ENCODE measurements around the gene SPINT1. TPM values are rescaled to one million over a fixed set of nuclear protein-coding genes. Genes with fewer than 3 reads are reported as not detected.

SPINT1 gene
- total RNA-seq, 1 donor from 2014 or later = 0.87 TPM

DNA sequence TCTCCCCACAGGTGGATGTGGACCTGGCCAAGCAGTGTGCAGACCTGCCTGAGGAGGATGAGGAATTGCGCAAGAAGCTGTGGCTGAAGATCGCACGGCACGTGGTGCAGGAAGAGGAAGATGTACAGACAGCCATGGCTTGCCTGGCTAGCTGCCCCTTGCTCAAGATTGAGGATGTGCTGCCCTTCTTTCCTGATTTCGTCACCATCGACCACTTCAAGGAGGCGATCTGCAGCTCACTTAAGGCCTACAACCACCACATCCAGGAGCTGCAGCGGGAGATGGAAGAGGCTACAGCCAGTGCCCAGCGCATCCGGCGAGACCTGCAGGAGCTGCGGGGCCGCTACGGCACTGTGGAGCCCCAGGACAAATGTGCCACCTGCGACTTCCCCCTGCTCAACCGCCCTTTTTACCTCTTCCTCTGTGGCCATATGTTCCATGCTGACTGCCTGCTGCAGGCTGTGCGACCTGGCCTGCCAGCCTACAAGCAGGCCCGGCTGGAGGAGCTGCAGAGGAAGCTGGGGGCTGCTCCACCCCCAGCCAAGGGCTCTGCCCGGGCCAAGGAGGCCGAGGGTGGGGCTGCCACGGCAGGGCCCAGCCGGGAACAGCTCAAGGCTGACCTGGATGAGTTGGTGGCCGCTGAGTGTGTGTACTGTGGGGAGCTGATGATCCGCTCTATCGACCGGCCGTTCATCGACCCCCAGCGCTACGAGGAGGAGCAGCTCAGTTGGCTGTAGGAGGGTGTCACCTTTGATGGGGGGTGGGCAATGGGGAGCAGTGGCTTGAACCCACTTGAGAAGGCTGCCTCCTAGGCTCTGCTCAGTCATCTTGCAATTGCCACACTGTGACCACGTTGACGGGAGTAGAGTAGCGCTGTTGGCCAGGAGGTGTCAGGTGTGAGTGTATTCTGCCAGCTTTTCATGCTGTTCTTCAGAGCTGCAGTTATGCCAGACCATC, 59.0 kb downstream of the SPINT1 start:
- H3K36me3 Mint-ChIP-seq (ENCODE audit: low read depth) = peaks cover 23% of the 10 kb centered on the region
- TF ChIP-seq, protein P1, sequence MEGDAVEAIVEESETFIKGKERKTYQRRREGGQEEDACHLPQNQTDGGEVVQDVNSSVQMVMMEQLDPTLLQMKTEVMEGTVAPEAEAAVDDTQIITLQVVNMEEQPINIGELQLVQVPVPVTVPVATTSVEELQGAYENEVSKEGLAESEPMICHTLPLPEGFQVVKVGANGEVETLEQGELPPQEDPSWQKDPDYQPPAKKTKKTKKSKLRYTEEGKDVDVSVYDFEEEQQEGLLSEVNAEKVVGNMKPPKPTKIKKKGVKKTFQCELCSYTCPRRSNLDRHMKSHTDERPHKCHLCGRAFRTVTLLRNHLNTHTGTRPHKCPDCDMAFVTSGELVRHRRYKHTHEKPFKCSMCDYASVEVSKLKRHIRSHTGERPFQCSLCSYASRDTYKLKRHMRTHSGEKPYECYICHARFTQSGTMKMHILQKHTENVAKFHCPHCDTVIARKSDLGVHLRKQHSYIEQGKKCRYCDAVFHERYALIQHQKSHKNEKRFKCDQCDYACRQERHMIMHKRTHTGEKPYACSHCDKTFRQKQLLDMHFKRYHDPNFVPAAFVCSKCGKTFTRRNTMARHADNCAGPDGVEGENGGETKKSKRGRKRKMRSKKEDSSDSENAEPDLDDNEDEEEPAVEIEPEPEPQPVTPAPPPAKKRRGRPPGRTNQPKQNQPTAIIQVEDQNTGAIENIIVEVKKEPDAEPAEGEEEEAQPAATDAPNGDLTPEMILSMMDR (IDR thresholded peaks at IDR 0.05) = no peak
- no peaks in the 10 kb centered on the region for H3K9me3 Mint-ChIP-seq (ENCODE audit: low read depth)
- no peak overlapping the region for H3K4me3 Mint-ChIP-seq (ENCODE audit: unreplicated experiment)
- peak overlapping the region; percentile 27 for H3K27ac Mint-ChIP-seq (ENCODE audit: unreplicated experiment)
- H3K27me3 Mint-ChIP-seq (ENCODE audit: low read depth) = no peaks in the 10 kb centered on the region
- peaks cover 26% of the 10 kb centered on the region for H3K4me1 Mint-ChIP-seq (ENCODE audit: low read depth)
- peak; percentile 87 for DNase-seq (ENCODE audit: low spot score)

DNA sequence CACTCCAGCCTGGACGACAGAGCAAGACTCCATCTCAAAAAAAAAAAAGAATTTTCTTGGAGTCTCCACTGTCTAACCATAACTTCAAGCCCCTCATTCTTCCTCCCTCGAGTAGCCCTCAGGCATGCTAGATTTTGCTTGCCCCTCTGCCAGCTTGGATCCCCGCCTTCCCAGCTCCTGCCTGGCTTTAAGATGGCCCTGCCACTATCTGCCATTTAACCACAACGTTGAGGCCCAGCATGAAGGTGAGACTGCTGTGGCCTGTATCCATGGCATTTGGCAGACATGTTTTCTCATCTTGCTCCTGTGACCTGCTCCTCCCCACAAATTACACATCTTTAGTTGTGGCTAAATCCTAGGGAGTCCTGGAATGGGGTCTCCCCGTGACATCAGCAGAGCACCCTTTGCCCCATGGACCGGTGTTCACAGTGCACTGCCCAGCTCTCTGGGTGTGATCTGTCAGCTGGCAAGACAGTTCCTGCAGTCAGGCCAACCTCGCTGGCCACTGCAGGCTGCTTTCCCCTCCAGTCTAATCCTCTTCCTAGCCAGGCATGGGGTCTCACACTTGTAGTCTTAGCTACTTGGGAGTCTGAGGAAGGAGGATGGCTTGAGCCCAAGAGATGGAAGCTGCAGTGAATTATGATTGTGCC, 60.8 kb downstream of the SPINT1 start:
- peaks cover 18% of the 10 kb centered on the region for H3K36me3 Mint-ChIP-seq (ENCODE audit: low read depth)
- H3K4me1 Mint-ChIP-seq (ENCODE audit: low read depth) = peaks cover 27% of the 10 kb centered on the region
- no peak overlapping the region for H3K27ac Mint-ChIP-seq (ENCODE audit: unreplicated experiment)
- no peak for DNase-seq (ENCODE audit: low spot score)
- TF ChIP-seq, protein P1 (IDR thresholded peaks at IDR 0.05) = no peak
- H3K27me3 Mint-ChIP-seq (ENCODE audit: low read depth) = no peaks in the 10 kb centered on the region
- H3K4me3 Mint-ChIP-seq (ENCODE audit: unreplicated experiment) = no peak overlapping the region
- H3K9me3 Mint-ChIP-seq (ENCODE audit: low read depth) = no peaks in the 10 kb centered on the region

DNA sequence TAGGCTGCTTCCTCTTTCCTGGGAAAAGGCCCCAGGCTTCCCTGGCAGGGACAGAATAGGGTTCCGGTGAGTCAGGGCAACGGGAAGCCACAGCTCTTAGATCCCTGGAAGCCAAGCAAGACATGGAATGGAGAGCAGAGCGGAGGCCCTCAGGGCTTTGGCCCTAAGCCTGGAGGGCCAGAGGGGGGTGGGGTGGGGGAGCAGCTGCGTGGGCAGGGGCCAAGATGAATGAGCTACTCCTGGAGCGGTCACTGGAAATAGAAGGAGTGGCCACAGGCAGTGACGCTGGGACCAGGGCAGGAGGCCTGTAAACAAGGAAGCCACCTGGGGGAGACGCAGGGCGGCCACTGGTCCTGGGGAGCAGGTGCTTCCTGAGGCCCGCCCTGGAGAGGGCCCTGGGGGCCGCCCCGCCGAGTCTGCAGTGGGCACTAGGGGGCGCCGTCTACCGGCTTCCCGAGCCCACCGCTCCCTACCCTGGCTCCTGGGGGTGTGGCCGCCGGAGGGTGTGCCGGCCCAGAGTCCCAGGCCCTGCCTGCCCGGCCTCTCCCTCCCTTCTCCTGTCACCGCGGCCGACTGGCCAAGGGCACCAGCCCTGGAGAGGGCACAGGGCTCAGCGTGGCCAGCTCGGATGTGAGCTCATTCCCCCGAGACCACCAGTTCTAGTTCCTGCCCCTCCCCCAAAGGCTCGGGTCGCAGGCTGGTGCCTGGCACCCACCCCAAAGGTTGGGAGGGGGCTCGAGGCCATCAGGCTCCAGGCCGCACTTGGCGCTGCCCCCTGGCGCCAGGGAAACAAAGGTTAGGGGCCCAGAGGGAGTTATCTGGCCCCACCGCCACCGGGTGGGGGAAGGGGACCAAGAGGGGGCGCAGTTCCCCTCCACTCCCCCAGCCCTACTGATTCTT, 62.5 kb downstream of the SPINT1 start:
- H3K27ac Mint-ChIP-seq (ENCODE audit: unreplicated experiment) = peak overlapping the region; percentile 61

DNA sequence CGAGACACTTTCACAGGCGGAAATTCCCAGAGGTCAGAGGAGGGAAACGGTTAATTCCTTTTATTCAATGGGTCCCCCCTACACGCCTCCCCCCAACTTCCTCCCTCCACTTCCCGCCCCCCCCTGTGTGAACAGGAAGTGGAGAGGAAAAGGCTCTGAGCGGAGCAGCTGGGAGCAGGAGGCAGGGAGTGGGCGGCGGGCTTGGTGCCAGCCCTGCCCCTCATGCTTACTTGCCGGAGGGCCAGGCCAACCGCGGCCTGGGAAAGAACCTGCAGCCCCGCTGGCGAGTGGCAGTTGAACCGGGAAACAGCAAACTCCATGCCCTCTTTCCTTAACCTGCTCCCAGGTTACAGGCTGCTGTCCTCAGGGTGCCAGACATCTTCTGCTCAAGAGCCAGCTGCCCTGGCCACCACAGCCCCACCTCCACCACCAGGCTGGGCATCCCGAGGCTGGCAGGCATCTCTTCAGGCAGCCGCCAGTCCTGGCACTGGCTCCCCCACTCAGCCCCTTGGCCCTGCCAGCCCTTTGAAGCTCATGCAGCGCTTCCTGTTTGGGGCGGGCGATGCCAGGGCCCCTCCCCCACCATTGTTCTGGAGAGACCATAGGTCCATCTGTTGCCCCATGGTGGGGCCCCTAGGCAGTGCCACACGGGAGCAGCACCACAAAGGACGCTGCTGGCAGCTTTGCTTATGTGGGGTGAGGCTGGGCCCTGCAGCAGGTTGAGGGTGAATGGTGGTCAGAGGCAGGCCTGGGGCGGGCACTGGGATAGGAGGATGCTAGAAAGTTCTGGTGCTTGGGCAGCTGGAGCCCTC, 63.3 kb downstream of the SPINT1 start:
- H3K4me3 Mint-ChIP-seq (ENCODE audit: unreplicated experiment) = no peak overlapping the region
- no peaks in the 10 kb centered on the region for H3K9me3 Mint-ChIP-seq (ENCODE audit: low read depth)
- H3K27ac Mint-ChIP-seq (ENCODE audit: unreplicated experiment) = peak overlapping the region; percentile 27
- TF ChIP-seq, protein P1 (IDR thresholded peaks at IDR 0.05) = no peak
- H3K4me1 Mint-ChIP-seq (ENCODE audit: low read depth) = peaks cover 28% of the 10 kb centered on the region
- H3K27me3 Mint-ChIP-seq (ENCODE audit: low read depth) = no peaks in the 10 kb centered on the region
- no peak for DNase-seq (ENCODE audit: low spot score)
- H3K36me3 Mint-ChIP-seq (ENCODE audit: low read depth) = peaks cover 12% of the 10 kb centered on the region

More for the DNA sequence above, 62.5 kb downstream of the SPINT1 start:
- H3K9me3 Mint-ChIP-seq (ENCODE audit: low read depth) = no peaks in the 10 kb centered on the region
- TF ChIP-seq, protein P1 (IDR thresholded peaks at IDR 0.05) = peak; percentile 93
- H3K4me1 Mint-ChIP-seq (ENCODE audit: low read depth) = peaks cover 28% of the 10 kb centered on the region
- H3K27me3 Mint-ChIP-seq (ENCODE audit: low read depth) = no peaks in the 10 kb centered on the region
- H3K4me3 Mint-ChIP-seq (ENCODE audit: unreplicated experiment) = peak overlapping the region; percentile 41
- DNase-seq (ENCODE audit: low spot score) = peak; percentile 90
- peaks cover 12% of the 10 kb centered on the region for H3K36me3 Mint-ChIP-seq (ENCODE audit: low read depth)

Other genes starting within 250 kb of the SPINT1 start
- 4.7 to 6.0 TPM (median 5.5 TPM) in 3 replicates for gene KNL1, start 249.8 kb upstream of the SPINT1 start, total RNA-seq
- gene RAD51, start 148.9 kb upstream of the SPINT1 start, total RNA-seq = 6.9 to 13.0 TPM (median 9.4 TPM) in 3 replicates
- 27.5 to 30.1 TPM (median 28.8 TPM) in 3 replicates for gene RMDN3, start 88.8 kb upstream of the SPINT1 start, total RNA-seq
- 1.6 to 2.4 TPM (median 1.9 TPM) in 3 replicates for gene GCHFR, start 80.0 kb upstream of the SPINT1 start, total RNA-seq
- gene C15orf62, start 74.1 kb upstream of the SPINT1 start, total RNA-seq = 0.12 TPM in 1 of 3 replicates, not detected in the others
- 15.5 to 22.5 TPM (median 15.8 TPM) in 3 replicates for gene ZFYVE19, start 37.0 kb upstream of the SPINT1 start, total RNA-seq
- gene DNAJC17, start 36.6 kb upstream of the SPINT1 start, total RNA-seq = 26.4 to 31.8 TPM (median 29.1 TPM) in 3 replicates
- not detected in 3 replicates for gene PPP1R14D, start 15.3 kb upstream of the SPINT1 start, total RNA-seq
- 0.12 to 0.31 TPM in 2 of 3 replicates, not detected in the other for gene RHOV, start 30.2 kb downstream of the SPINT1 start, total RNA-seq
- 29.4 to 35.6 TPM (median 33.0 TPM) in 3 replicates for gene VPS18, start 50.4 kb downstream of the SPINT1 start, total RNA-seq
- 0.36 to 0.45 TPM in 2 of 3 replicates, not detected in the other for gene DLL4, start 85.3 kb downstream of the SPINT1 start, total RNA-seq
- 2.8 to 78.5 TPM (median 77.6 TPM) in 3 replicates for gene CHAC1, start 109.4 kb downstream of the SPINT1 start, total RNA-seq